Measurements from ENCODE around the gene DCAF12L2.

GRCh38 chrX:126165401-126165720 is 728 bp downstream of the DCAF12L2 start:
- TF ChIP-seq CTCF (IDR thresholded peaks at IDR 0.05) (no peak), POLR2AphosphoS5 (IDR thresholded peaks at IDR 0.05) (no peak)

All from prostate gland (tissue), 2 donors.